ENCODE data around the gene TMTC2.

Gene TMTC2

DNA sequence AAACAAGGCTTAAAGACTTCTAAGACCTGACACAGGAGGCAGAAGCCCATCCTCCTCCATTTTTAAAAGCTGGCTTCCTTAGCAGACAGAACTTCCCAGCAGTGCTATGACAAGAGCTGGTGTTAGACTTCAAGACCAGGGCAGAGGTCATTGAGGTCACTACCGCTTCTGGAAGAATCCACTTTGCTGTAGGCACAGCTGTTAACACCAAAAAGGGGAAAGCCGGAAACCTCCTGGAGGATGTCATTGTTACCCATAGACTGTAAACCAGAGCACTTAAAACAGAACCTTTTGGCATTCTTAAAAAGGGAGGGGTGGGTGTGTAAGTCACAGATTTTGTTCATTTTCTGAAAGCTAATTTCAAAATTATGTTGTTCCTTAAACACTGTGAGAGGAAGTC, 445.7 kb downstream of the TMTC2 start:
- DNase-seq (ENCODE audit: low read depth in 2 of 2) = no peak

DNA sequence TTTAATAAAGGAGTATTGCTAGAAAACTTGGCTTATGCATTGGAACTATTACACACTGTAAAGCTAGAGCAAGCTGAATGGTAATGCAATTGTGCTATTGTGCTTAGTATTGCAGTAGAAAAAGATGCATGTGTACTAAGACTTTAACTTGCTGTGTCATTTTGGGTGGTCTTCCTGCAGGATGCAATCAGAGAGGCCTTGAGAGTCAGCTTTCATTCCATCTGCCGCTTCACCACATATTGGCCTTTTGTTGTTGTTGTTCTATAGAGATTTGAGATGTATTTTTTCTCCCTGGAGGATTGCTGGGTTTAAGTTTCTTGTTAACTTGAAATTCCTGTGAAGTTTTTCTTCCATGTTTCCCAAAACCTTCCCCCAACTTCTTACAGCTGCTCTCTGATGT, 449.7 kb downstream of the TMTC2 start:
- DNase-seq (ENCODE audit: low read depth in 2 of 2) = no peak

DNA sequence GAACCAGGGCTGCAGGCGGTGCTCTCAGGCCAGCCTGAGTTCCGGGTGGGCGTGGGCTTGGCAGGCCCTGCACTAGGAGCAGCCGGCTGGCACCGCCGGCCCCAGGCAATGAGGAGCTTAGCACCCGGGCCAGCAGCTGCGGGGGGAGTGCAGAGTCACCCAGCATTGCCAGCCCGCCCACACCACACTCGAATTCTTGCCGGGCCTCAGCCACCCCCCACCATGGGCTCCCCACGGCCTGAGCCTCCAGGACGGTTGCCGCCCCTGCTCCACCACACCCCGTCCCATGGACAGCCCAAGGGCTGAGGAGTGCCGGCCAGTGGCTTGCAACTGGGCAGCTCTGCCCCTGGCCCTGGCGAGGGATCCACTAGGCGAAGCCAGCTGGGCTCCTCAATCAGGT, 453.4 kb downstream of the TMTC2 start:
- DNase-seq (ENCODE audit: low read depth in 2 of 2) = no peak

DNA sequence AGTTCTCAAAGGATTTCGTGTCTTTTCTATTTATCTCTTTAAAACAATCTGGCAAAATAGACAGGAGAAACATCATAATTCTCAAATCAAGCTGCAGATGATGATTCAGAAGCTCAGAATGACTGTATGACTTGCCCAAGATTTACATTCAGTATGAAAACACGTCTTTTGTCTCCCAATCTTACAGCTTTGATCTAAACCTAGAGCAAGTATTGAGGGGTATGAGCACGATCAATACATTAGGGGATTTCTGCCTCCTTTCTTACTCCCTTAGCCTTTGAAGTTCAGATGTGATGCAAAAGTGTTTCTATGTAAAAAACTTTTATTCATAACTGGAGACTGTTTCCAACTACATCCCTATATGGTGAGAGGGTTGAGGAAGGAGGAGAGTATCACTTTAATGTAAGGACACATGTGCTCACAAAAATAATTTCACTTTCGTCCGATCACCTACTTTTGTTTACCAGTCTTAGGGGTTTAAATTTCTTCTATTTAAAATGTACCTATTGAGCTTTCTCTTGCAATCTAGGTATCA, 454.8 kb downstream of the TMTC2 start:
- no peak for DNase-seq (ENCODE audit: low read depth in 2 of 2)

DNA sequence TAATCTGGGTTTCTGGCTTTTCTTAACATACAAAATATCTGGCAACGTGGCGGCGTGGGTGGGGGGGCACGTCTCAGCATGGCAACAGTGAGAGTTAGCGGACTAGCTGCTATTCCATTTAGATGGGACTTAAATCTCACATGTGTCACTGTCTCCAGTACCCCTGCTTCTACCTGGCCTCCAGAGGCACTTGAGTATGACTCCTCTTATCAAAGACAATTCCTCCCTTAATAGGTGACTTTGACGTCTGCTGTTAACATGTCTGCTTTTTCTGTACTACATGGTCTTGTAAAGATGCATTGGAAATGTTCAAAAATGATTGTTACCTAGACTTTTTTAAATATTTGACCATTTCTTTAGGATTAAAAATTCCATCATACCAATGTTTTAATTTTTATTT, 456.2 kb downstream of the TMTC2 start:
- DNase-seq (ENCODE audit: low read depth in 2 of 2) = no peak

DNA sequence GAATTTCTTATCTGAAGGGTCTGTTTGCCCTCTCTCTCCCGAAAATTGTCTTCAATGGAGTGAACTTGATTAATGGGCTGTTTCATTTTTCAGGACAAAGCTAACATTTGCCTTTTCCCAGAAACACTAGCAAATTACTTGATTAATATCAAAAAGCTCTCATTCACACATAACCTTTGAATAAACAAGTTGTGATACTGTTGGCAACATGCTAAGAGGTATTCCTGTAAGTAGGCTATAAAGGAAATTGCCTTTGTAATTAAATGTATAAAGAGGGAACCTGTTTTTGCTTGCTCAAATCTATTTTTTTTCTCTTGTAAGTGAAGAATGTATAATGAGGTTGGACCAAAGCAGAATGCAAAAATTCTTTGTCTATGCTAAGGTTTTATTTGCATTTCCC, 457.2 kb downstream of the TMTC2 start:
- no peak for DNase-seq (ENCODE audit: low read depth in 2 of 2)

DNA sequence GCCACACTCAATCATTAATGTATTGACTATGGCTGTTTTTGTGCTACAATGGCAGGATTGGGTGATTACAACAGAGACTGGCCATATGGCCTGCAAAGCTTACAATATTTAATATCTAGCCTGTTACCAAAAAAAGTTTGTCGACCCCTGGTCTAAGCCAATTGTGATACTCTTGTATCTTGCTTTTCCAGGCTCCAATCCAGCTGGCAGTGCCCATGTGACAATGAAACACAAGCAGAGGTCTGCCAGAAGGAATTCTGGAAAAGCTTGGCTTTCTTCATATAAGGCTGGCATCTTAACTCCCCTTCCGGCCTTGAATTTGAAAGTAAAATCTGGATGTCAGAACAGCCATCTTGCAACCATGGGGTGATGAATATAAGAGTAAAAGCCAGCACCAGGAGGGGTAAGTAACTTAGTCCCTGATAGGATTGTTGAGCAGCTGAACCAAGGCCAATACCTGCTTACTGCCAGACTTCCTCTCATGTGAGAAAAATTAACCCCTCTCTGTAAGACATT, 458.7 kb downstream of the TMTC2 start:
- no peak for DNase-seq (ENCODE audit: low read depth in 2 of 2)

DNA sequence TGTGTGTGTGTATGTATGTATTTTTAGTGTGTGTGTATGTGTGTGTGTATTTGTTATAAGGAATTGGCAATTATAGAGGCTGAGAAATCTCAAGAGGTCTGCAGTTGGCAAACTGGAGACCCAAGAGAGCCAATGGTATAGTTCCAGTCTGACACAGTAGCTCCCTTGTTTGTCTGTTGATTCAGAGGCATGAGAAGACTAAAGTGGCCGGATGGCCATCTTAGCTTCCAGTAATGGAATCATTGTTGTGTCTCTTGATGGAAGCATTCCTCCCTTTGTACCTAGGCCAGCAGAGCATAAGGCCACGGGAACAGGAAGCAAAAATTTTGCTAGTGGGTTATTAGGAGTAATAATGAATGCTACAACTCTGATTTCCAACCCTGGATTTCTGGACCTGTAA, 460.6 kb downstream of the TMTC2 start:
- no peak for DNase-seq (ENCODE audit: low read depth in 2 of 2)

DNA sequence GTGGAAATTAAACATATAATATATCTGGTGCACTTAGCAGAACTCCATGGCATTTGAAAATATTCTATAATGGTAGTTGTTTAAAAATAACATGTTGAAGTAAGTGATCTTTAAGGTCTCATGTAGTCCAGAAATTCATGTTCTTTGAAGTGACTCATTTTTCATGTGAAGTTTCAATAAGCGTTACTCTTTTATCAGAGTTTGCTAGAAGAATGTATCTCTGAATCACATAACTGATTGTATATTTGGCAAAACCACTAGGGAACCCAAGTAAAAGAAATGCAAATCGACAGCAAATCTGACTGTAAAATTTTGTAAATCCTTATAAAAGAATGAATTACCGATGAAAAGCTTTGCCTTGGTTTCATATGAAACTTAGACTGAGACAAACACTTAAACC, 463.3 kb downstream of the TMTC2 start:
- no peak for DNase-seq (ENCODE audit: low read depth in 2 of 2)

DNA sequence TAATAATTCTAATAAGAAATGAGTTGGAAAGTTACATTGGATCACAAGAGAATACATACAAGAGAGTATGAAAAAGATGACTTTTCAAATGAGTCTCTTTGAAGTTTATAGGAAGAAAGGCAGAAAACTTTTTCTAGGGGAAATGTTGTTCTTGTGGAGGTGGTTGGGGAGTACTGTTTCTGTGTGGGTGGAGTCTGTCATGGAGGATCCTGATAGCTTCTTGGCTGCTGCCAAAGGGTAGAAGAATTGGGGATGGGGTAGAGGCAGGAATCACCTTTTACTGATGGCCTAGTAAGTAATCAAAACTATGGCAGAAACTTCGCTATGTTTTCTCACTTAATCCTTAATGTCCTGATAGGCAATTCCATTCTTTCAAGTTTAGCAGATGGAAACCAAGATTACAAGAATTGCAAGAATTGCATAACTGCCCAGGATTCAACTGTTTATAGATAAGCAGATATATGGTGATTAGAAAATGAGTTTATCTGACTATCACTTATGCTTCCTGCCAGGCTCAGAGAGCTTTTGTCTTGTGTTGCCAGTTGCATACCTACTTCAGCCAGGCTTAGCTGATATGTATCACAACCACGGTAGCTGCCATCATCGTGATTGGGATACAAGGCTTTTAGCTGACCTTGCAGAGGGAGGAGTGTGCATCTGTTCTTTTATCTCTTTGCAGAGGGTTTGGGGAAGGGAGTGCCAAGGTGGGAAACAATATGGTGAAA, 463.9 kb downstream of the TMTC2 start:
- DNase-seq (ENCODE audit: low read depth in 2 of 2) = no peak

DNA sequence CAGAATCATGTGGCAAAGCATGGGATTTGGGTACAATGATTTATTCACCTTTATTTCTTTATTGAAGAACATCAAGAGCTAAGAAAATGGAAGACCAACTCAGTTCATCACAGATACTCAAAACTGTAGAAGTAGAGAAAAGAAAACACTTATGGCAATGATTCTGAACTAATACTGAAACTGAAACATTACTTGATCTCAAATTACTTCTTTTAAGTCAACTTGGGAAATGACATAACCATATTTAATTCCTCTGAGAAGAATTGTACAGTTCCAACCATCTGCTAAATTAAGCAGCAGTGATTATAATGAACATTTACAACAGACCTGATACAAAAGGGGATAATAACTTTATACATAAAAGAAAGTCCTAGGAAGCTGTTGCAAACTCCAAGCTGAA, 466.5 kb downstream of the TMTC2 start:
- DNase-seq (ENCODE audit: low read depth in 2 of 2) = no peak

DNA sequence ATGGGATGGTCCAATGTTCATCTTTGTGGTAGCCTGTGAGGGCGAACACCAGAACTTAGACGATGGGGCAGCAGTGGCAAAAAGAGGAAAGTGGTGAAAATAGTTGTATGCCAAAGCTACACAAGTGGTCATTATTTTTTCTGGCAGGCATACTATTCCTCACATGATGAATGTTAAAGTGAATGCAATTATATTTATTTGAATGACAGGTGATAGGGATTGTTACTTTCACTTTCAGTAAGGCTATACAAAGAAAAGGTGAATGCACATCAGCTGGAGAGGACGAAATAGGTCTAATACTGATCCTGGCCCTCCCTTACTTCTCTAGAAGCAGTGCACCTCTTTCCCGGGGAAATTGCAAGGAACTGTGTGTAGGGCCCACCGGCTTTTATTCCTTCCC, 470.1 kb downstream of the TMTC2 start:
- DNase-seq (ENCODE audit: low read depth in 2 of 2) = no peak

DNA sequence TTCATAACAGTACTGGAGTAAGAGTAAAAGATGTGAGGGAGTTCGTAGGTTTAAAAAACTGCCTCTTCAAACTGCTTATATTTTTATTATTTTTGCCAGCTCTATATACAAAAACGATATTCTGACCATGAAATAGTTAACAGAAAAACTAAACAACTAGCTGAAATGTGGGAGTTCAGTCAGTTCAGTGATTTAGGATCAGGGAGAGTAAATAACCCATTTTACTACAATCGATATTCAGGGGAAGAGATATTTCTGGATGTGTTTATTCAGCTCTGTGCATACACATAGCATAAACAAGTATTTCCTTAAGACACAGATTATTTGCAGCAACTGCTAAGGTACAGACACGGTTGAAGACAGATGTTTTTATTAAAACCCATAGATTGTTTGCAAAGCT, 470.9 kb downstream of the TMTC2 start:
- DNase-seq (ENCODE audit: low read depth in 2 of 2) = no peak

DNA sequence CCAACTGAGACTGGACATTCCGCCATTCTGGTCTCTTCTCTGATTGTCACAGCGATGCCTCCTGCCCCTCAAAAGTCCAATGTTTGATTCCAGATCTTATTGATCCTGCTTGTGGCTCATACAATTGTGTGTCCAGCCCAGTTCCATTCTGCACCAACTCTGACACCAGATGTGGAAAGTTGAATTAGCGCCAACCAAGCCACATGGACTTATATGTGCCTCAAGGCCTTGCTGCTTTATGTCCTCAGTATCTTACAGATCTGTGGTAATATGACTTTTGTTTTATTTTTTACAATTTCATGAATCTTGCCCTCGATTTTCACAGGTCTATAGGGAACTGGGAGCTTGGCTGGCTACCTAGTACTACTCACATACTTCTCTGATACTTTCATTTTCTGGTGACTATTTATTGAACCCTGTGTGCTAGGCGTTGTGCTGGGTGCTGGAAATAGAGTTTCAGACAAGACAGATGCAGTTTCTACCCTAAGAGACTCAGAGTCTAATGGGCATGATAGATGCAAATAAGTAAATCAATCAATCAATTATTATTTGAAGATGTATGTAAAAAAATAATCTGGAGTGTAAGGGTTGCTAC, 472.0 kb downstream of the TMTC2 start:
- no peak for DNase-seq (ENCODE audit: low read depth in 2 of 2)

DNA sequence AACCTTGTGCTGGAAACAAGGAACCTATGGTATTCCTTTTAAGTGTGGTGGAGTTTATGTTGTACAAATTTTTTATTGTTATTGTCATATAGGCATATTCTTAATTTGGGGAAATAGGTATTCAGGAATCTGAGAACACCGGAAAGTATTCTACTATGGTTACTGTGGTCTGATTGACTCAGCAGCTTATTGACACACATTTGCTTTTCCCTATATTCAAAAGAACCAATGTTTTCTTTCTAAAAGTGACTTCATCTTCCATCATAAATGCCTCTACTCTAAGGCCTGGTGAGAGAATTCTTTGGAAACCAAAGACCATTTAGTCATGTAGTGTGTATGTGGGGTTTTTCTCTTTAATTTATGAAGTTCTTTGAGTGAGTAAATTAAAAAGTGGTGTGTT, 474.8 kb downstream of the TMTC2 start:
- DNase-seq (ENCODE audit: low read depth in 2 of 2) = no peak

DNA sequence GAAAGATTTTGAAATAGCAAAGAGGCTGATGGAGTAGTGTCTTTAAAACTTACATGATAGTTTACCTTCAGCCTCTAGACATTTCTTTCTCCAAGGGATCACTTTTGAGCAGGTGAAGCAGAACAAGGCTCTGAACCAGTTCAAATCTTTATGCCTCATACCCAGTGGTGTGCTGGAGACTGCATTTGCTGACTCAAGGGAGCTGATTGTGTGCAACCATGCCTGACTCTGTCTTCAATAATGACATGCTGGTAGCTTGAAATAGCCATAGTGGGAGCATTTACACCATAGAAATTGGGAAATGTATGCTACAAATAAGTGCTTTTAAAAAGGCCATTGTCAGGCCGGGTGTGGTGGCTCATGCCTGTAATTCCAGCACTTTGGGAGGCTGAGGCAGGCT, 482.0 kb downstream of the TMTC2 start:
- no peak for DNase-seq (ENCODE audit: low read depth in 2 of 2)

DNA sequence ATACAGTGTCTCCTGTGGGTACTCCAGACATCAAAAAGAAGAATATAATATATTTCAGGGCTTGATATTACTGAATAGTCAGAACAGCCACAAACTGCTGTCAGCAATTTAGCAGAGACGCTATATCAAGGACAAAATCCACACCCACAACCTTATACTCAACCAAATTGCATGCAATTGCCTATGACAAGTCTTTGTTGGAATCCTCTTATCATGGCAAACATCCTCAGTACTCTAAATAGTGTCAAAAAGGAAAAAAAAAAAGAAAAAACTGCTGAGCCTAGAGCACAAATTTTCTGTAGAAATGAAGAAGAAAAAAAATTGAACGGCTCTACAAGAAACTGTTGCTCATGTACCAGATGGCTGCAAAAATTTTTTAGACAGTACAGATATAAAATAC, 485.7 kb downstream of the TMTC2 start:
- DNase-seq (ENCODE audit: low read depth in 2 of 2) = no peak

DNA sequence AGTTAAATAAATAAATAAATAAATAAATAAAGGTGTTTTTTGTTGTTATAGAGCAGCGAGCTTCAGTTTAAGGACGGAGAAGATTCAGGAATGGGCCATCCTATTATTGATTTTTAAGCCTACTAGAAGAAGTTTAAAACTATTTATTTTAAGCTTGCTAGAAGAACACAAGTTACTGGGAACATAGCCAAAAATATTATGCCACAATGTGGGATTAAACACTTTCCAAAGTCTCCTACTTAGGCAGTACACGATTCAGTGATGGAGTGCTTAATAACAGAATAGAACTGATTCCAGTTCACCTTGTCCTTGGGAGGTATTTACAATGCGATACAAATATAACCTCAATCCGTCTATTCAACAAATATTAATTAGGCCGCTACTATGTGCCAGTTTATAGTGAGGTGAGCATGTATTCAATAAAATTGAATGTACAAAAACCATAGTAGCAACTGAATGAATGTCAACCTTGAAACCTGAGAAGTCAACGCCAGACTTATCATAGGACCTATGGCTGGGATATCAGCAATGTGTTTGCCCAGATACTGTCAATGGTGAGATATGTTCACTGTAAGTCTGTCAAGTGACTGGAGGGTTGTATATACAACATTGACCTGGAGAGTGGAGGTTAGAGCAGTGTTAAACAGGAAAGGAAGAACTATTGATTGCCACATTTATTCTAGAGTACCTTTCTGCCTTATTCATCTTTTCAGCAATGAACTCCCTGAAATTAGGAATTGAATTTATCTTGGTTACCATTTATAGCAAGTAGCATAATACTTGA, 486.4 kb downstream of the TMTC2 start:
- no peak for DNase-seq (ENCODE audit: low read depth in 2 of 2)

DNA sequence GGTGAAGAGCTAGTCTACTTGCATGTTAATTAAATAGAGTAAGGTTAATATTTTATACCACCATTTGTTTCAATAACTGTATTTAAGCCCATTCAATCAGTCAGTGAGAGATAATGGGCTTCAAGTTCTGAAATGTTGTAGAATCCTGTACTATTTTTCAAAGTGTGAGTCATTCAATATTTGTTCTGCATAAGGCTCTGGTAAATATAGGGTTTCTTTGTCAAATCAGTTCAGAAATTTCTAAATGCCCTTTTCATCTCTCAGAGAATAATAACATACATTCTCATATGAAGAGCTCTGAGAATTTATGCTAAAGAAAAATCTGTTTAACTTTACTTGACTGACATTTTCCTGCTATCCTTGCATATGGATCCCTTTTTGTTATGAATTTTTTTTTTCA, 493.3 kb downstream of the TMTC2 start:
- no peak for DNase-seq (ENCODE audit: low read depth in 2 of 2)

DNA sequence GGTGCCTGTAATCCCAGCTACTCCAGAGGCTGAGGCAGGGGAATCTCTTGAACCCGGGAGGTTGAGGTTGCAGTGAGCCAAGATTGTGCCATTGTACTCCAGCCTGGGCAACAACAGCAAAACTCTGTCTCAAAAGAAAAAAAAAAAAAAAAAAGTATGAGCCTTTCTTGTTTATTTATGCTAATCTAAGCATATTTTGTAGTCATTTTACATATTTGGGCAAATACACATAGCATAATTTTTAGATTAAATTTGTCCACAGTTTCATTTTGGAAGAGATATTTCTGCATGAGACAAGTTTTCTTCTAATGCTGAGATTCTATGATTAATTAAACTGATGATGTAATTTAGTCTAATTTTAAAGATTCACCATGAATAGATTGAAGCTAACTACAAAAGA, 494.4 kb downstream of the TMTC2 start:
- no peak for DNase-seq (ENCODE audit: low read depth in 2 of 2)

DNA sequence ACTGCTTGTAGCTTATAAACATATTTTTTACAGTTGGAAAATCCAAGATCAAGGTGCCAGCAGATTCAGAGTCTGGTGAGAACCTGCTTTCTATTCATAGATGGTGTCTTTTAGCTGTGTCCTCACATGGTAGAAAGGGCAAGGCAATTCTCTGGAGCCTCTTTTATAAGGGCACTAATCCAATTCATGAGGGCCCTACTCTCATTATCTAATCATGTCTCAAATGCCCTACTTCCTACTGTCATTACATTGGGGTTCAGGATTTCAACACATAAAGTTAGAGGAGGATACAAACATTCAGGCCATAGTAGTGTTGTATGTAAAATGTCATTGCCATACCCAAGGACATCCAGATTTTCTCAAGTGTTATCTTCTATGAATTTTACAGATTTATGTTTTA, 496.4 kb downstream of the TMTC2 start:
- DNase-seq (ENCODE audit: low read depth in 2 of 2) = no peak
